T-helper 1 cell treated with Interleukin-12 subunit alpha and Interleukin-12 subunit beta and Interleukin-4 antibody, amounts not matched to agents 30 ng/mL and 1 ng/mL, for 36 hours (primary cell): ENCODE data around the gene MCM8. TPM values are rescaled to one million over a fixed set of nuclear protein-coding genes. Genes with fewer than 3 reads are reported as not detected.

Experiments used
- intact Hi-C: fragments of 100-400 bp; cut with micrococcal nuclease; formaldehyde crosslinking; loops from one replicate; pipeline ENCODE4 v1.15.1; 2024
- total RNA-seq: library from RNA; stranded (reverse); gene quantifications from 2 replicates; pipeline ENCODE4 v1.2.3, GENCODE V29; 2022

The MCM8 gene
- total RNA-seq, 1 donor from 2014 or later: 23.7 TPM

DNA sequence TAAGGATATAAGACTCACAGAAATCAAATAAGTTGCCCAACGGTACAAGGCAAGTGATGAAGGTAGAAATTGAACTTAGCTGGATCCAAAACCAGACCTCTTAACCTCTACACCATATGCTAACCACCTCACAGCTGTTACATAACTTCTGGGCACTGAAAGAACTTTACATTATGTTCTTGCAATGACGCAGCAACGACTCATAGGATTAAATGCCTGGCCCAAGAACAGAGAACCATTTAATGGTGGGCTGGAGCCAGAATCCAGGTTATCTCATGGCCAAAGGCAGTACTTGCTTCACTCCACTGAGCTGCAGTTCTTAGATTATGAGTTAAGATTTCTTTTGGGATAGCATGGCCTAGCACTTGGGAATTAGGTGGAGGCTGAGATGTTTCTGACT lies 4.5 kb upstream of the MCM8 start:
- intact Hi-C loops: no loop called here

DNA sequence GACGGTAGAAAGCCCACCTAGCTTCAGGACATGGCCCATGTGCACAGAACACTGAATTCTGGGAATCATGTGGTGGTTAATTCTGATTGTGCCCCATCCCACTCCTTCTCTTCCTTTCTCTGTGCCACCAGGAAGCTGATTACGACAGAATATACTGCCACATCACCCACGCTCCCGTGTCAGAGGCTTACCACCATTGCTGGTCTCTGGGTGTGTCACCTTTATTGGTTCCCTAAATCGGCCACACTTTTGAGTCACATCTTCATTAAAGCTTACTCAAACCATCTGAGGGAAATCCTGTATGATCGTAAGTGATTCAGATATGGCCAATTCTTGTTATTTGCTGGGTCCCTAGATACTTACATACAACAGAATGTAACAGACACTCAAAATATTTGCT lies 3.2 kb upstream of the MCM8 start:
- intact Hi-C loops: no loop called here

DNA sequence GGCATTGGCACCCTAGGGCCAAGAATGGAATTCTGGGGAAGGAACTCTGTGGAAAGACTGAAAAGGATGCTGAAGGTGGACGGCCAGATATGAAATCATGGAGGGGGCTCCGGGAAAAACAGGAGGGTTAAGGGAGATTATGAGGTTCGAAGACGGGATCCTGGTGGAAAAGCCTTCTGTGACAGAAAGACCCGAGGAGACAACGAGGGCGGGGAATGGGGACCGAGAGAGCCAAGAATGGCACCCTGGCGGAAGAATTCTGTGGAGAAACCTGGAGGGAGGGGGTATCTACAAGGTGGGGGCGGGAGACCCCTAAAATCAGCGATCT lies 545 bp upstream of the MCM8 start:
- intact Hi-C loops: loop anchor here (1.0 to 5.0 kb wide), 9 partner anchors 46 to 1138 kb away; partner anchors contain the start of genes CDS2 and SHLD1

DNA sequence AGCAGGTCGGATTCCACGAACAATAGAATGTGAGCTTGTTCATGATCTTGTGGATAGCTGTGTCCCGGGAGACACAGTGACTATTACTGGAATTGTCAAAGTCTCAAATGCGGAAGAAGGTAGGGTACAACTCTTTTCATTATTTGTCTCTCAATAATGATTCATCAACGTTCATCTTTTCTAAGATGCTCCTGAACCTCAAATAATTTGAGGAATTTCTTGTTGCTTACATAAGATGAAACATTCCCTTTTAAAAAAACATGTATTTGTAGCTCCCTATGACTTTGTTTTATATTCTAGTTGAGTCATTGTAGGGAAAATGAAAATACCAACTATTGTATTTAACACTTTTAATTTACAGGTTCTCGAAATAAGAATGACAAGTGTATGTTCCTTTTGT lies 17.0 kb downstream of the MCM8 start:
- intact Hi-C loops: no loop called here

DNA sequence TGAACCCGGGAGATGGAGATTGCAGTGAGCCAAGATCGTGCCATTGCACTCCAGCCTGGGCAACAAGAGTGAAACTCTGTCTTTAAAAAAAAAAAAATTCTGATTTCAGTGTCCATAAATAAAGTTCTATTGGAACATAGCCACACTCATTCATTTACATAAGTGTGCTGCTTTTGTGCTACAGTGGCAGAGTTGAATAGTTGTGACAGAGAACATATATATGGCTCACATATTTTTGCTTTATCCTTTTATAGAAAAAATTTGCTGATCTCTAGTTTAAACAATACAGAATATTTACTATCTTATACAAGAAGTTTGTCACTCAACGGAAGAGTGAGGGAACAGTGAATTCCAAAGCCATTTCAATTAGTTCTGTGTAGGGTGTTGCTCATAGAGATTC lies 18.0 kb downstream of the MCM8 start:
- intact Hi-C loops: no loop called here

DNA sequence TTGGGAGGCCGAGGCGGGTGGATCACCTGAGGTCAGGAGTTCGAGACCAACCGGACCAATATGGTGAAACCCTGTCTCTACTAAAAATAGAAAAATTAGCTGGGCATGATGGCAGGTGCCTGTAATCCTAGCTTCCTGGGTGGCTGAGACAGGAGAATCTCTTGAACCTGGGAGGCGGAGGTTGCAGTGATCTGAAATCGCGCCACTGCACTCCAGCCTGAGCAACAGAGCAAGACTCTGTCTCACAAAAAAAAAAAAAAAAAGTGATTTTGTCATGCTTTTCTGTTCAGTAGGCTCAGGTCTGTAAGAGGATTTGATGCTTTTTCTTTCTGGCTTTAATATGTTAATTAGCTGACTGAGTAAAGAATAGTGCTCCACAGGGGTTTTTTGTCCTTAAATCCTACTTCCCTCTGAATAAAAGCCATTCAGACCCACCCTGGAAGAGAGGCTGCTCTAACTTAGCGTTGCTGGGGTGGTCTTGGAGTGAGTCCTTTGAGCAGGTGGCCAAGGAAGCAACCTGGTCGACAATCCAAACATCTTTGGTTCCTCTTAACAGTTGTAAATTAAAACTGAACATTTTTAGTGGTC lies 19.0 kb downstream of the MCM8 start:
- intact Hi-C loops: no loop called here

DNA sequence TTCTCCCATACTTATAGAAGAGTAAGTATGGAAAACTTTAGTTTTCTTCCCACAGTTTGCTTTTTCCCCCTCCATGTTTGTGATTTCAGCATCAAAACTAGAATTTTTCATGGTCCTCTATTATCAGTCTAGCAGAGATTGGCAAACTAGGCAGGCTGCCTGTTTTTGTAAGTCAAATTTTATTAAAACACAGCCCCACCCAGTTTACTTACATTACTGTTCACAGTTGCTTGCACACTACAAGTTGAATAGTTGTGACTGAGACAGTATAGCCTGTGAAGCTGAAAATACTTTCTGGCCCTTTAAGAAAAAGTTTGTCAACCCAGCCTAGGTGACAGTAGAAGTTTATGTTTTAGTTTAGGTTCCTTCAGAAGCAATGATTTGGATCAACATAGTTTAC lies 19.5 kb downstream of the MCM8 start:
- intact Hi-C loops: no loop called here

DNA sequence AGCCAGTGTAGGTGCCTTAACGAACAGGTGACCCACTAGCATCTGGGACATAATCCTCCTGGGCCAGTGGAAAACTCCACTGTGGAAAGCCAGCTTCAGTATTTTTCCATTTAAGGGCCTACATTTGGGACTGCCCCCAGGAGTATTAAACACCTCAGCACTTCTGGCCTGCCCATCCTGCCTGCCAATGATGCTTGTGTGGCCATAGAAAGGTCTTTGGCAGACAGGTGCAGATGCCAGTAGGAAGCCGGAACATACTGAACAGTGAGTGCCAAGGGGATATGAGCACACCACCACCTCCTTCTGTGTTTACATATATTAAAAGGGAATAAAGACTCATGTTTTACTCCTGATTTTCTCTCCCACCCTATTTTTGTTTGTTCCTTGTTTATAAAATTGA lies 19.9 kb downstream of the MCM8 start:
- intact Hi-C loops: no loop called here

DNA sequence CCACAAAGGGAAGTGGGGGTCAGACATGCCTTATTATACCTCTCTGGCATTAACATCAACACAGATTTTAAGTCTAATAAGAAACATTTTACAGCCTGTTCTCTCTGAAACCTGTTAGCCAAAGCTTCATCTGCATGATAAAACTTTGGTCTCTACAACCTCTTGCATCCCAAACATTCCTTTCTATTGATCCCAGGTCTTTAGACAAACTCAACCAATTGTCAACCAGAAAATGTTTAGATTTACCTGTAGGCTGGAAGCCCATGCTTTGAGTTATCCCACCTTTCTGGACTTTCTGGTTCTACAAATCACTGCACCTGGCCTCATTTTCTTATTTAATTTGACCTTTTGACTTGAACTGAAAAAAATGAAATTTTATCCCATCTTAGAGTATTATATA lies 20.8 kb downstream of the MCM8 start:
- intact Hi-C loops: no loop called here

DNA sequence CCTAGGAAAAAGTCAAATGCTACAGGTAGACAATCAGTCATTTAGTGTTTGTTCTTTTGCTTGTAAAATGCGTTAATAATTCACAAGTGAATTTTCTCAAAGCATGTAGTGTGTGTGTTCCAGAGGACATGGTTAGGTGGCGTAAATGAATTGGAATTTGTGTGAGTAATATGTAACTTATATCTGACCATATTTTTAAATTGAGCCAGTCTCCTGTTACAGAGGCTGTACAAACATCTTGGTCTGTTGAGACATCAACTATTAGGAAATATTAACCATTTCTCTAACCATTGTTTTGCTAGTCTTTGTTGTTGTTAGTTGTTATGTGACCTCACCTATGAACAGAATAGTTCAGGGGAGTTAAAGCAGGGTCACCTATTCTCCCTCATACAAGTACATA lies 22.7 kb downstream of the MCM8 start:
- intact Hi-C loops: no loop called here

DNA sequence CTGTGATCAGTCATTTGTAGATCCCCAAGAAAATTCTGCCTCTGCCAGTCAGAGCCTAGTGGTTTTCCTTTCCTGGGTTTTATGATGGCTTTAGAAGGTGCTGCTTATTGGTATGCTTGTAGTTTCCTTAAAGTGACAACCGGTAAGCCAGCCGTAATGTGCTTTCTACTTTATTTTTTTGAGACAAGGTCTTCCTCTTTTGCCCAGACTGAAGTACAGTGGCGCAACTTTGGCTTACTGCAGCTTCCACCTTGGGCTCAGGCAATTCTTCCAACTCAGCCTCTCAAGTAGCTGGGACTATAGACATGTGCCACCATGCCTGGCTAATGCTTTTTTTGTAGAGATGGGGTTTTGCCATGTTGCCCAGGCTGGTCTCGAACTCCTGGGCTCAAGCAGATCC lies 23.5 kb downstream of the MCM8 start:
- intact Hi-C loops: no loop called here

DNA sequence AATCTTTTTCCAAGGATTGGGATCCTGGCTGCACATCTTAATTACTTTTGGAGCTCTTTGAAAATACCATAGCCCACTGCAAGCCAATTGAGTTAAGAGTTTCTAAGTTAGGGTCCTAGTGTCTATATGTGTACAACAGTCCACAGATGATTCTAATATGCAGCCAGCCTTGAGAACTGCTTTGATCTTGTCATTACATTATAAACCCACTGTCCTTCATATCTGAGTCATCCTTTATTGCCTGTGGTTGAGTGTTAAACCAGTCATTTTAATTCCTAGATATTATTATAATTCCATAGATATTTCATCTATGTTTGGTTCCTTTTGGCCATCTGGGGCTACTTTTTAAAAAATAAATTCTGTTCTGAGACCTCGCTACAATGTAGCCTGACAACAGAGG lies 24.1 kb downstream of the MCM8 start:
- intact Hi-C loops: no loop called here

DNA sequence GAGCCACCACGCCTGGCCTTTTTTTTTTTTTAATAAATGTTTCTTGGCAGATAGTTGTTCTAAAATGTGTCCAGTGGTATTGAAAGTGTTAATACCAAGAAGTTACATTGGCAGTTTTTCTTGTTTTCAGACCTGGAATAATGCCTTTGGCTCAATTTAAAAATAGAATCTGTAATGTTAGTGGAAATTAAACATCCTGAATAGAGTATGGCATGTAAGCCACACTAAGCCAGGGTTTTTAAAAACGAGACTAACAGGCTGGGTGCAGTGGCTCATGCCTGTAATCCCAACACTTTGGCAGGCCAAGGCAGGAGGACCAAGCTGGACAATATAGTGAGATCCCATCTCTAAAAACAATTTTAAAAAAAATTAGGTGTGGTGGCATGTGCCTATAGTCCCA lies 25.3 kb downstream of the MCM8 start:
- intact Hi-C loops: no loop called here

DNA sequence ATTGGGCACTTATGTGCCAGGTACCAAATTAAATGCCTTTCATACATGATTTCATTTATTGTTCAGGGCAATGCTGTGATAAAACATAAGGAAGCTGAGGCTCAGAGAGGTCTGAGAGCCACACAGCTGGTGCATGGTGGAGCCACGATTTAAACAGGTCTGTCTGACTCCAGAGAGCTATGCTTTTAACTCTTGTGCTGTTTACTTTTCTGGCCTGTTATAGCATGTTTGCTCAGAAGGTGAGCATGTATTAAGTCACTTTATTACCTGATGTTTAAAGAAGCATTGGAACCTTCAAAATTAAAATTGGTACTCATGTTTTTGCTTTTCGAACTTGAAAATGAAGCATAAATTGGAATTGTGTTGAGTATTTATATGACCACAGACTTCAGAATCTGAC lies 26.8 kb downstream of the MCM8 start:
- intact Hi-C loops: no loop called here

DNA sequence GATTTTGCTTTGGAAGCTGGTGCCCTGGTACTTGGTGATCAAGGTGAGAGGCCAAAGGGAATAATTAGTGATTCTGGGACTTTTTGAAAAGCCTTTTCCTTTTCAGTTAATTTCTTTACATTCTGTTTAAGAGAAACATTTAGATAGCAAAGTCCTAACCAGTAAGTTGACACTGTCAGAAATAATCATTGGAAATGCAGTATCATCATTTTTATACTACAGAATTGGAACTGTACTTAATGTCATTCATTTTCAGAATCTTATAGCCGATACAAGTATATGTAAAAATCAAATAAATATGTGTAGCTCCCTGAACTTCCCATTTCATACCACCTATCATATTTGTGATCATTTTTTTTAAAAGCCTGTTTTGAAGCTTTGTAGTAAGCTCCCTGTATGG lies 27.5 kb downstream of the MCM8 start:
- intact Hi-C loops: no loop called here

DNA sequence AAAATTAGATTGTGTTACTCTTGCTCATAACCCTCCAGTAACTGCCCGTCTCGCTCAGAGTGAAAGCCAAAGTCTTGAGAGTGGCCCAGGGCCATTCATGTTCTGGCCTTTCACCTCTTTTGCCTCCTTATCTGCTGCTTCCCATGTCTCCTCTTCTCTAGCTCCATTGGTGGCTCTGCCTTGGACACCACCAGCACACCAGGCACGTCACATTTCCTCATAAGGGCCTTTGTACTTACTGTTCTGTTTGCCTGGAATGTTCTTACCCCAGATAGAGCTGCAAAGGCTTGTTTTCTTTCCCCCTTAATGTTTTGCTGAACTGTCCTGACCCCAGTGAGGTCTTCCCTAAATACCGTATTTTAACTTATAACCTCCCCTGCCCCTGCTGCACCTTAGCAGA lies 29.3 kb downstream of the MCM8 start:
- intact Hi-C loops: no loop called here

DNA sequence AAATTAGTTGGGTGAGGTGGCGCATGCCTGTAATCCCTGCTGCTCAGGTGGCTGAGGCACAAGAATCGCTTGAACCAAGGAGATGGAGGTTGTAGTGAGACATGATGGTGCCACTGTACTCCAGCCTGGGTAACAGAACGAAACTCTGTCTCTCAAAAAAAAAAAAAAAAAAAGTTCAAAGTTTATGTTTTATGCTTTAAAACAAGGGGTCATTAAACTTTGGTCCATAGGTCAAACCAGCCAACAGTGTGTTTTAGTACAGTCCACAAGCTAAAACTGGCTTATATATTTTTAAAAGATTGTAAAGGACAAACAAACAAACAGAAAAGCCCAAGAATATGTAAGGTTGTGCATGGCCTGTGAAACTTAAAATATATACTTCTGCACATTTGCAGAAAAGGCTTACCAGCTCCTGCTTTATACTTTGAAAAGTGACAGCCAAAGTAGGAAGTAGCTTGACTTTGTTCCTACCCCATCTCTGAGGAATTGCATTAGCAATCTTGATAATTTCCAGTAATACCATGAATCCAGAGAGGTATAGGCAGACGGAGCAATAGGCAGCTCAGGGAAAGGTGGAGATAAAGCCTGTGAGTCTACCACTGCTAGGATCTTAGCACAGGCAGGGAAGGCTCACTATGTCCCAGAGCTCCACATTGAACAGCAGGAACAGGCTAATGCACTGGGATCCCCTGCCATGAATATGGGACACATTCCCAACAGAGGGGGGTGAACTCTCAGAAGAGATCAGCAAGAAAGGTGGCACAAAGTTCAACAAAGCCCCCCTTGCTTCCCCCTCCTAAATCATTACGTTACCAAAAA lies 30.5 kb downstream of the MCM8 start:
- intact Hi-C loops: no loop called here

DNA sequence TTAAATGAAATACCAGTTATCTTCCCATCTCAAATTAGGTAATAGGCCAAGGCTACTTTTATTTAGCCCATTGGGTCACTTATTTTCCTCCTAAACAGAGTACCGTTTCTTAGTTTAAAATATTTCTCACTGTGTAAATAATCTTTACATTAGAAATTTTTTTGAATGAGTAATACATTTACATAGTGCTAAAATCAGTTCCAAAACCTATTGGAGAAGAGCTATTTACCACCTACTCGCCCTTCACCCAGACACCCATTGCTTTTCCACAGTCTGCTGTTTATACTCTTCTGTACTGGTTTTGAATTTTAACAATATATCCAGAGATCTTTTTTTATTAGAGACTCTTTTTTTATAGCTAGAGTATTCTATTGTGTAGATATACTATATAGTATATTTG lies 36.9 kb downstream of the MCM8 start:
- intact Hi-C loops: no loop called here

DNA sequence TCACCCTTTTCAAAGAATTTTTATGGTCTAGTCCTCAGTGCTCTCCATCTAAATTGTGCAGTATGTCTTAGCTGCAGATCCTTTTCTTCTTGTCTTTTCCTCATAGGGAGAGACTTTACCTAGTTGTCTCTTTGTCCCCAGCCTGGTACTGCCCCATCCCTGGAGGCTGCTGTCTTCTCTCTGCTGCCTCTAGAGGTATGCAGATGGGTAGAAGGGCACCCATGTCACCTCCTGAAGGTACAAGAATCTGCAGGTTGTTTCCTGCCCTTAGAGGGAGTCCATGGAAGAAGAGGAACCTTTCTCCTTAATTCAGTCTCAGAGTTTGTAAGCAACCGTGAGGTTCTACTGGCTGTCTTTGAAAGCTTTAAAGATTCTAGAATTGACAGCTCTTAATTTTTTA lies 39.1 kb downstream of the MCM8 start:
- intact Hi-C loops: no loop called here

DNA sequence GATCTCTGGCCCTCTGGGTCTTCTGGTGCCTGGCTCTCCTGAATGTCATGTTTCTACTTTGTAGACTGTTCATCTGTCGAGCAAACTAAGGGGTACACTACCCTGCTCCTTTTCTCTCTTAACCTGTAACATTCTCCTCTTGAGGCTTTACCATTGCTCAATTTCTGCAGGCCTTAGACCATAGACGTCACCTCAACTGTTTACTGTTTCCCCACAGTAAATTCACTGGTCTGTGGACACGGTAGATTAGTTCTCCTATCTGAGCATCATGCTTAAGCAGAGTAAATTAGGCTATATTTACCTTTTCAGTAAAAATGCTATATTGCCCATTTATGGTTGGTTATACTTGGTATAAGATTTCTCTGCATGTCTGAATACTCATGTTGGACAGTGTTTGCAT lies 40.5 kb downstream of the MCM8 start:
- intact Hi-C loops: no loop called here

DNA sequence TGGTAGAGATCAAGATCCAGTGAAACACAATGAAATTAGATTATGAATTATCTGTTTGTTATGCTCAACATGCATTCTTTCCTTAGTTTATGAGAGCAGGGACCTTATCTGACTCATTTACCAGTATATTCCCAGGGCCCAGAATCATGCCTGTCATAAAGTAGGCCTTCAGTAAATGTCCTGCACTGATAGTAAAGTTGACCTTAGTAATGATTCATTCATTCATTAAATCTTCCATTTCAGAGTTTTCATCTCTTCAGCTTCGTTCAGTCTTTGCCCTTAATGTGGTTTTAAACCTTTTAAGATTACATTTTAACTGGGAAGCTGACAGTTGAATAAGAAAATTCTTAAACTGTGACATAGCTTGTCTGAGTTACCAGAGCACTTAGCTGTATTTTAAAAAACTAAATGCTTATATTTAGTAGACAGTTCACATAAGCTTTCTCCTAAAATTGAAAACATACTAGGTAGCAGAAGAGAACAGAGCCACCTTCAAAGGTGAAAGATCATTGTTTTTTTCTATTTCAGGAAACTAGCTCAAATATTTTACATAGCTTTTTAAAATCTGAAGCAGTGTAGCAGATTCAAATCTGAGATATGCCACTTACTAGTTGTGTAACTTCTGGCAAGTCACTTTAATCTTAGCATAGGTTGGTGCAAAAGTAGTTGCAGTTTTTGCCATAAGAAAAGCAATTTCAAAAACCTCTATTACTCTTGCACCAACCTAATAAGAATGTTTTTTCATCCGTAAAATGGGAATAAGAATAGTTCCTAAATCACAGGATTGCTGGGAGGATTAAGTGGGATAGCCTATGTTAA lies 41.4 kb downstream of the MCM8 start:
- intact Hi-C loops: no loop called here

DNA sequence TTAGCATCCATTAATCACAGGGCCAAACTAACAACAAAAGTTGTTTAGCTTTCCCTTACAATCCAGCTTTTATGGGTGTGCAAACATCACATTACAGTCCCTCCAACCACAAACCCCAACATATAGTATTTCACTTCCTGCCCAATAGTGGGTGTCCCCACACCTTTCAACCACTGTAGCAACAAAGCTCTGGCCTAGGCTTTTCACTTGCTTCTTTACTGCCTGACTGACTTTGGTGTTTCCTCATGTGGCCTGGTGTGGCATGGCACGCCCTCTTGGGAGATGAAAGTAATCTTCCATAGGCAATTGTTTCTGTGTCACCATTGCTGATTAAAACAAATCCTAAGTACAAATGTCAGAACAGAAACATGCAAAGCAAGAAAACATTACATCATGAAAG lies 46.3 kb downstream of the MCM8 start:
- intact Hi-C loops: loop anchor here (1.0 to 2.0 kb wide), 2 partner anchors 46 to 154 kb away; partner anchors contain the start of genes MCM8 and TRMT6
